ENCODE measurements around the gene DYNC2I2. TPM values are rescaled to one million over a fixed set of nuclear protein-coding genes. Genes with fewer than 3 reads are reported as not detected.

Gene DYNC2I2
- total RNA-seq, 1 experiment from 2014 or later = 71.1 TPM

GRCh38 chr9:128625391-128626146 lies 31.1 kb downstream of the DYNC2I2 start:
- CTCF ChIA-PET = interaction anchor here (0.7 to 1.7 kb wide), 5 partner anchors 7 to 187 kb away, joined by 3 to 12 read pairs (median 5); partner anchors contain the start of gene GLE1
- peak overlapping the region; percentile 54; the same call in 1 of the 2 replicates for H3K27ac Mint-ChIP-seq
- POLR2A ChIA-PET = interaction anchor here (0.5 to 1.1 kb wide), 2 partner anchors 19 to 373 kb away, joined by 3 to 4 read pairs; no protein-coding TSS in a partner anchor

More at GRCh38 chr9:128625391-128626146, 31.1 kb downstream of the DYNC2I2 start:
- TF ChIP-seq, protein P1, sequence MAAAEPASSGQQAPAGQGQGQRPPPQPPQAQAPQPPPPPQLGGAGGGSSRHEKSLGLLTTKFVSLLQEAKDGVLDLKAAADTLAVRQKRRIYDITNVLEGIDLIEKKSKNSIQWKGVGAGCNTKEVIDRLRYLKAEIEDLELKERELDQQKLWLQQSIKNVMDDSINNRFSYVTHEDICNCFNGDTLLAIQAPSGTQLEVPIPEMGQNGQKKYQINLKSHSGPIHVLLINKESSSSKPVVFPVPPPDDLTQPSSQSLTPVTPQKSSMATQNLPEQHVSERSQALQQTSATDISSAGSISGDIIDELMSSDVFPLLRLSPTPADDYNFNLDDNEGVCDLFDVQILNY (CRISPR knock-in tag; IDR thresholded peaks at IDR 0.05) = no peak
- TF ChIP-seq, protein P2, sequence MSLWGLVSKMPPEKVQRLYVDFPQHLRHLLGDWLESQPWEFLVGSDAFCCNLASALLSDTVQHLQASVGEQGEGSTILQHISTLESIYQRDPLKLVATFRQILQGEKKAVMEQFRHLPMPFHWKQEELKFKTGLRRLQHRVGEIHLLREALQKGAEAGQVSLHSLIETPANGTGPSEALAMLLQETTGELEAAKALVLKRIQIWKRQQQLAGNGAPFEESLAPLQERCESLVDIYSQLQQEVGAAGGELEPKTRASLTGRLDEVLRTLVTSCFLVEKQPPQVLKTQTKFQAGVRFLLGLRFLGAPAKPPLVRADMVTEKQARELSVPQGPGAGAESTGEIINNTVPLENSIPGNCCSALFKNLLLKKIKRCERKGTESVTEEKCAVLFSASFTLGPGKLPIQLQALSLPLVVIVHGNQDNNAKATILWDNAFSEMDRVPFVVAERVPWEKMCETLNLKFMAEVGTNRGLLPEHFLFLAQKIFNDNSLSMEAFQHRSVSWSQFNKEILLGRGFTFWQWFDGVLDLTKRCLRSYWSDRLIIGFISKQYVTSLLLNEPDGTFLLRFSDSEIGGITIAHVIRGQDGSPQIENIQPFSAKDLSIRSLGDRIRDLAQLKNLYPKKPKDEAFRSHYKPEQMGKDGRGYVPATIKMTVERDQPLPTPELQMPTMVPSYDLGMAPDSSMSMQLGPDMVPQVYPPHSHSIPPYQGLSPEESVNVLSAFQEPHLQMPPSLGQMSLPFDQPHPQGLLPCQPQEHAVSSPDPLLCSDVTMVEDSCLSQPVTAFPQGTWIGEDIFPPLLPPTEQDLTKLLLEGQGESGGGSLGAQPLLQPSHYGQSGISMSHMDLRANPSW (CRISPR knock-in tag; conservative IDR thresholded peaks at IDR 0.05; ENCODE audit: low read depth) = no peak
- TF ChIP-seq RELA (CRISPR knock-in tag; IDR thresholded peaks at IDR 0.05; ENCODE audit: borderline replicate concordance) (no peak), SMAD3 (CRISPR knock-in tag; IDR thresholded peaks at IDR 0.05; ENCODE audit: borderline replicate concordance) (no peak), ZNF138 (CRISPR knock-in tag; conservative IDR thresholded peaks at IDR 0.05) (no peak), OVOL2 (CRISPR knock-in tag; IDR thresholded peaks at IDR 0.05; ENCODE audit: borderline replicate concordance) (no peak), ZNF512 (CRISPR knock-in tag; IDR thresholded peaks at IDR 0.05; ENCODE audit: borderline replicate concordance) (no peak), ZNF396 (CRISPR knock-in tag; IDR thresholded peaks at IDR 0.05; ENCODE audit: borderline replicate concordance) (no peak), JUN (CRISPR knock-in tag; IDR thresholded peaks at IDR 0.05) (no peak), ZNF671 (CRISPR knock-in tag; IDR thresholded peaks at IDR 0.05) (no peak), FOXP1 (CRISPR knock-in tag; IDR thresholded peaks at IDR 0.05; ENCODE audit: borderline replicate concordance) (no peak), ZMAT4 (CRISPR knock-in tag; IDR thresholded peaks at IDR 0.05) (no peak), EMX1 (CRISPR knock-in tag; IDR thresholded peaks at IDR 0.05) (no peak), MXD4 (CRISPR knock-in tag; IDR thresholded peaks at IDR 0.05; ENCODE audit: borderline replicate concordance) (no peak), SP1 (CRISPR knock-in tag; conservative IDR thresholded peaks at IDR 0.05) (no peak), ELF4 (CRISPR knock-in tag; IDR thresholded peaks at IDR 0.05; ENCODE audit: low read depth) (no peak)
- TF ChIP-seq, protein P3, sequence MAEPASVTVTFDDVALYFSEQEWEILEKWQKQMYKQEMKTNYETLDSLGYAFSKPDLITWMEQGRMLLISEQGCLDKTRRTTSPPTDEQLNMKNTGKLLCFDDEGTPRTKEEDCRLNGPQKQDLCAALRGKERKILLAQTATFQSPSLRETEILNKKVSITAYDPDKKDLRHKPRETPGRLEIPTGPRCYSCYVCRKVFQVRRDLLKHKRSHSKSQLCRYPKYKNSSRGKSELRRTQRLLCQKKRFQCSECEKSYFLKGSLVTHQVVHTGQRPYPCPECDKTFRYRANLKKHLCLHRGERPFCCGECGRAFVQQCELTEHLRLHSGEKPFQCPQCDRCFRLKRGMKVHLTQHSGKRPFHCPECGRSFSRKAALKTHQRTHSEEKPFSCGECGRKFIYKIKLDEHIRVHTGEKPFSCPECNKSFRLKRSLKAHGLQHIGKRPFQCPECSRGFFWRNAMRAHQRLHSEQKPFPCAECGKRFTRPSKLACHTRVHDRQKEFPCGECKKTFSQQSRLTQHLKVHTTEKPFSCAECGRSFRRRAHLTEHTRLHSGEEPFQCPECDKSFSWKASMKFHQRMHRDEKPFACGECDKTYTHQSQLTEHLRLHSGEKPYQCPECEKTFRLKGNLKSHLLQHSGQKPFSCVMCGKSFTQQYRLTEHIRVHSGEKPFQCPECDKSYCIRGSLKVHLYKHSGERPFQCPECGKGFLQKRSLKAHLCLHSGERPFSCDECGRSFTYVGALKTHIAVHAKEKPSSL (CRISPR knock-in tag; conservative IDR thresholded peaks at IDR 0.05) = no peak
- TF ChIP-seq, protein P4, sequence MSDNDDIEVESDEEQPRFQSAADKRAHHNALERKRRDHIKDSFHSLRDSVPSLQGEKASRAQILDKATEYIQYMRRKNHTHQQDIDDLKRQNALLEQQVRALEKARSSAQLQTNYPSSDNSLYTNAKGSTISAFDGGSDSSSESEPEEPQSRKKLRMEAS (CRISPR knock-in tag; IDR thresholded peaks at IDR 0.05) = no peak
- no peaks in the 10 kb centered on the region for H3K9me3 Mint-ChIP-seq
- H3K27me3 Mint-ChIP-seq (ENCODE audit: low read depth) = no peaks in the 10 kb centered on the region
- DNase-seq (ENCODE audit: low spot score) = no peak
- no peaks in the 10 kb centered on the region for H3K4me1 Mint-ChIP-seq
- no peak overlapping the region for H3K4me3 Mint-ChIP-seq
- H3K36me3 Mint-ChIP-seq = peaks cover 53% of the 10 kb centered on the region
- ATAC-seq = peak; percentile 20; the same call in 1 of the 2 replicates

Measured in WTC11 (cell line).